WERI-Rb-1 (cell line): Measurements from ENCODE around the gene SGMS1.

ENCODE experiments used
- DNase-seq: peaks from one replicate; pipeline ENCODE4 v3.0.0-alpha.2; 2020
- H3K27ac ChIP-seq: fragments of 250-450 bp; sonication (Bioruptor Pico); 2 replicates; pipeline ENCODE4 v1.5.1; 2020; ENCODE audit warnings: mild to moderate bottlenecking, moderate library complexity
- H3K27me3 ChIP-seq: fragments of 250-450 bp; sonication (Bioruptor Pico); 2 replicates; pipeline ENCODE4 v1.5.1; 2021; ENCODE audit warnings: mild to moderate bottlenecking, low read depth, moderate library complexity; ENCODE audit not compliant: insufficient read depth, severe bottlenecking
- H3K36me3 ChIP-seq: fragments of 250-450 bp; sonication (Bioruptor Pico); 2 replicates; pipeline ENCODE4 v1.5.1; 2020; ENCODE audit warnings: mild to moderate bottlenecking, moderate library complexity
- H3K4me3 ChIP-seq: 2 replicates; pipeline ENCODE4 v1.5.1; 2011; ENCODE audit warnings: low read depth, mild to moderate bottlenecking, control low read depth, low read length
- H3K9me3 ChIP-seq: fragments of 250-450 bp; sonication (Bioruptor Pico); 2 replicates; pipeline ENCODE4 v1.5.1; 2021; ENCODE audit warnings: mild to moderate bottlenecking, moderate library complexity; ENCODE audit not compliant: severe bottlenecking
- TF ChIP-seq, protein P1 (sequence below): IDR thresholded peaks from 2 replicates; pipeline ENCODE4 v1.5.1; 2011; ENCODE audit warnings: low read depth, mild to moderate bottlenecking, control low read depth, inconsistent platforms, low read length

SGMS1 gene

DNA sequence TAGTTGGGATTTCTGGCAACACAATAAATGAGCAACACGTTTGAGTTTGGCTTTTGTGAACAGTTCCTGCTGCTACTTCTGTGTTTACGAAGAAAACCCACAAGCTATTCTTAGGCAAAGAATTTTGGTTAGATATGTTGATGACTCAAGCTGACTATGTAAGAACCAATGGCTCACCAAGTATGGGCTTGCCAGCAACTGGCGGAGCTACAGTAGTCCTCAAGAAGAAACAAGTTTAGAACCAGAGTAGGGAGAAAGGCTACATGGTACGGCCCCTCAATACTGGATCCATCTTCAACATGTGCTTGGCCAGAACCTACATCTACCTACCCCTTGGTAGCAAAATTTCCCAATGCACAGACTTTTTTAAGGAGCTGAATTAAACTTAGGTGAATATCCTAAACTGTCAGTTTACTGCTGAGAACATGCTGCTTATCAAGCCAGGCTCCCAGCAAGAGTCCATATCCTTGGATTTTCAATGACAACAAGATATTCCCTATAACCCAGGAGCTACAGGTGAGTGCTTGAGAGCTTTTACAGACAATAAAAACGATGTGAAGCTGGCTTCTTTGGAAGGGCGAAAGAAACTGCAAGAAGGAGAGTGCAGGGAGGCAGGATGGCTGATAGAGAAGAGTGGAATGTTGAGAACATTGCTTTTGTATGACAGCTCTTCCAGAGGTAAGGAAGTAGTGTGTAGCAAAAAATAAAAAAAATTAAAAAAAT, 298.1 kb downstream of the SGMS1 start:
- no peak overlapping the region for H3K27ac ChIP-seq
- no peak for DNase-seq
- no peaks in the 10 kb centered on the region for H3K27me3 ChIP-seq
- no peaks in the 10 kb centered on the region for H3K36me3 ChIP-seq
- no peak overlapping the region for H3K4me3 ChIP-seq
- H3K9me3 ChIP-seq: no peaks in the 10 kb centered on the region
- TF ChIP-seq, protein P1, sequence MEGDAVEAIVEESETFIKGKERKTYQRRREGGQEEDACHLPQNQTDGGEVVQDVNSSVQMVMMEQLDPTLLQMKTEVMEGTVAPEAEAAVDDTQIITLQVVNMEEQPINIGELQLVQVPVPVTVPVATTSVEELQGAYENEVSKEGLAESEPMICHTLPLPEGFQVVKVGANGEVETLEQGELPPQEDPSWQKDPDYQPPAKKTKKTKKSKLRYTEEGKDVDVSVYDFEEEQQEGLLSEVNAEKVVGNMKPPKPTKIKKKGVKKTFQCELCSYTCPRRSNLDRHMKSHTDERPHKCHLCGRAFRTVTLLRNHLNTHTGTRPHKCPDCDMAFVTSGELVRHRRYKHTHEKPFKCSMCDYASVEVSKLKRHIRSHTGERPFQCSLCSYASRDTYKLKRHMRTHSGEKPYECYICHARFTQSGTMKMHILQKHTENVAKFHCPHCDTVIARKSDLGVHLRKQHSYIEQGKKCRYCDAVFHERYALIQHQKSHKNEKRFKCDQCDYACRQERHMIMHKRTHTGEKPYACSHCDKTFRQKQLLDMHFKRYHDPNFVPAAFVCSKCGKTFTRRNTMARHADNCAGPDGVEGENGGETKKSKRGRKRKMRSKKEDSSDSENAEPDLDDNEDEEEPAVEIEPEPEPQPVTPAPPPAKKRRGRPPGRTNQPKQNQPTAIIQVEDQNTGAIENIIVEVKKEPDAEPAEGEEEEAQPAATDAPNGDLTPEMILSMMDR: no peak

DNA sequence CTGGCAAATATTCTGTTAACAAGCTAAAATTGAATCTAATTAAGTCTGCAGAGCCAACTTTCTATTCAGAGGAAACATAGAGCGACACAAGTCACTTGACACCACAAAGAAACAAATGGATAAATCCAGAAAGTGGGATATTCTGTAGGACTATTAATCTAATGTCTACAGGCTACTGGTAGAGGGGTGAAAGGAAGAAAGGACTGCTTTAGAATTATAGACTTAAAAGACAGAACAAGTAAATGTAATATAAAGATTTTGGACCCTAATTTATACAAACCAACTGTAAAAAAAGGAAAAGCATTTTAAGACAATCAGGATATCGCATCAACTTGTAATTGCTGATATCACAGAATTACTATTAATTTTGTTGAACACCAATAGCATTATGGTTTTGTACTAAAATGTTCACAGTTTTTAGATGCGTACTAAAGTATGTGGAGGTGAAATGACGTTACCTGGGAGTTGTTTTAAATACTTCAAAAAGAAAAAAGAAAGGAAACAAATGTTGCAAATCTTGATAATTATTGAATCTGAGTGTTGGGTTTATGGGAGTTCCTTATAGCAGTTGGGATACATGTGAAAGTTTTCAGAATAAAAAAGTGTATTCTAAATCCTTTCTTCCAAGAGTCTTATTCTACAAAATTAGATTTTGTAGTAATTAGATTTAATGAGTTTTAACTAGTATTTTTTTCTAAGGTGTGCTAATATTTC, 298.9 kb downstream of the SGMS1 start:
- DNase-seq: no peak
- Histone ChIP-seq H3K4me3 (no peak overlapping the region), H3K27ac (no peak overlapping the region), H3K9me3 (no peaks in the 10 kb centered on the region), H3K36me3 (no peaks in the 10 kb centered on the region), H3K27me3 (no peaks in the 10 kb centered on the region)
- TF ChIP-seq, protein P1: no peak

DNA sequence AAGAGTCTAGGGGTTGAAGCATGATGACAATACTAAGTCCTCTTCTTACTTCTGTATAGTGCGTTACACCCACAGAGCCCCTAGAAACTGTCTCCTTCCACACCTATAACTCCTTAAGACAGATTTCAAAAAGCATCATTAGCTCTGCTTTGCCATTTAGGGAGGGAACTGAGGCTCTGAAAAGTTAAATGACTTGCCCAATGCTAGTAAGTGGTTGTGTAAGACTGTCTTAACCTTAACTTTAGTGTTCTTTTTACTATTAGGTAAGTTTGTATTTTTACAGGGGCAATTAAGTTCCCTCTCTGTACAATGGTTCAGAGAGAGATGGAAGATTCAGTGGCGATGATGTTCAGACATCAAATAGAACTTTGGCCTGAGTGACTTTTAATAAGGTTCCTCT, 299.7 kb downstream of the SGMS1 start:
- no peaks in the 10 kb centered on the region for H3K36me3 ChIP-seq
- no peaks in the 10 kb centered on the region for H3K27me3 ChIP-seq
- H3K9me3 ChIP-seq: no peaks in the 10 kb centered on the region
- no peak overlapping the region for H3K4me3 ChIP-seq
- TF ChIP-seq, protein P1: no peak
- DNase-seq: no peak
- H3K27ac ChIP-seq: no peak overlapping the region

DNA sequence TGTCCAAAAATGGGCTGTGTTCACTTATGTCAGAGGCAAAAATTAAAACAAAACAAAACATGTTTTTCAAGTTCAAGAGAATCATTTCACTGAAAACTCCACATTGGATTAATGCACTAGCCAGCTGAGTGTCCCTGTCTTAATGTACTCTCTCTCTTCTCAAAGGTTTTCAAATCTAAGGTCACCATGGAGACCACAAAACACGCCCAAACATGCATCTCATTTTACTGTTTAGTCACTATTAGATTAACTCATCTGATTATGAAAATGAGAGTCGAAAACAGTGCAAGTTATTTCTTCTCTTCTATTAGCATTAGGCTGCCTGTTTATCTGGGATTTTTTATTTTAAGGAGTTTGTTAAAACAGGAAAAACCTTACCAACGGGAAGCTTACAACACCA, 301.7 kb downstream of the SGMS1 start:
- Histone ChIP-seq H3K27me3 (no peaks in the 10 kb centered on the region), H3K36me3 (no peaks in the 10 kb centered on the region), H3K27ac (no peak overlapping the region), H3K9me3 (no peaks in the 10 kb centered on the region), H3K4me3 (no peak overlapping the region)
- TF ChIP-seq, protein P1: no peak
- no peak for DNase-seq

DNA sequence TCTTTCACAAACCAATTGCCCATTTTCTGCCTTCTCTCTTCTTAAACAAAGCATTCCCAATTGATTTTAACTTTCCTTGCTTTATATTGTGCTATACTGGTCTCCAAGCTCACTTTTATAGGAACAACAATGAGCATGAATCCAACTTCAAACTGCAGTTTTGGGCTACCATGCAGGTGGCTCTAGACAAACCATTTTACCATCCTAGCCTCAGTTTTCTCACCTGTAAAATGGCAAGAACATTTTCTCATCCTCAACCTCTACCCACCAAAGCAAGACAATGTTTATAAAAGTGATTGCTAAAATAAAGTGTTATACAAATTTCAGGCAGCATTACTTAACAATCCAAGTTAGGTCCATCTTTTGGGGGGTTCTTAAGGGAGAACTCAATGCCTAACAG, 305.6 kb downstream of the SGMS1 start:
- Histone ChIP-seq H3K36me3 (no peaks in the 10 kb centered on the region), H3K27ac (no peak overlapping the region), H3K9me3 (no peaks in the 10 kb centered on the region), H3K27me3 (no peaks in the 10 kb centered on the region), H3K4me3 (no peak overlapping the region)
- no peak for DNase-seq
- TF ChIP-seq, protein P1: no peak
